ENCODE data around the gene RAD51B. TPM values are rescaled to one million over a fixed set of nuclear protein-coding genes. Genes with fewer than 3 reads are reported as not detected.

The RAD51B gene
- total and polyA plus RNA-seq, 9 of the 15 experiments (the other 6 are each of a cell fraction or from before 2014, with no cell fraction given) = 8.5 to 17.3 (median 11.3) TPM

DNA sequence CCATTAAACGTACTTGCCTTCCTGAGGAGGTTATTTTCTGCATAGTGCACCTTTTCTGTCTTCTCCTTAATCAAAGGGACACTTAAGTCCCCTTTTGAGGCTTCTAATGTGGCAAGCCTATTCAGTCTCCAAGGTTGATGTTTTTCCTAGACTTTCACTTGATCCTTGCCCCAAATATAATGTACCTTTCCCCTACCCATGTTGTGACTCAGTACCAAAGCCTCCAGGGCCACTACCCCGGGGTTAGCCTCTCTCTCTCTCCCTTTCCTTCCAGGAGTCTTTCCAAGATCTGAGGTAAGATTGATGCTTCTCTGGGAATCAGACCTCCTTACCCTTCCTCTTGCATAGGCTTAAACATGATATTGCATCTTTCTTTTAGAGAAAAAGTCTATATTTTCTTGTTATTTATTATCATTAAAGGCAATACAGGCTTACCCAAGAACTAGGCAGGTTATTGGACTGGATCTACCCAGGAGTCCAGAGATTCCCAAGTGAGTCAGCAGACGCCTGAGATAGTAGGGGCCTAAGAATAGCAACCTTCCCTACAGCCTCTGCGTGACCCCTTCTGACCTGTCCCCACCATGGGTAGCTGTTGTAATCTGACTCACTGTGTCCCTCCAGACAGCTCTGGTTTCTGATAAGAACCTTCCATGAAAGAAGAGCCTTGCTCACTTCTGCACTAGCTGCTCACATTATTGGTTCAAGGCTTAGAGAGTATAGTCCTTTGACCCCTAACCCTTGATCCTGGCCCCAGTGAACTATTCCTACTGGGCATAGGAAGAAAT, 800.4 kb downstream of the RAD51B start (continued):
- TF ChIP-seq, protein P1, sequence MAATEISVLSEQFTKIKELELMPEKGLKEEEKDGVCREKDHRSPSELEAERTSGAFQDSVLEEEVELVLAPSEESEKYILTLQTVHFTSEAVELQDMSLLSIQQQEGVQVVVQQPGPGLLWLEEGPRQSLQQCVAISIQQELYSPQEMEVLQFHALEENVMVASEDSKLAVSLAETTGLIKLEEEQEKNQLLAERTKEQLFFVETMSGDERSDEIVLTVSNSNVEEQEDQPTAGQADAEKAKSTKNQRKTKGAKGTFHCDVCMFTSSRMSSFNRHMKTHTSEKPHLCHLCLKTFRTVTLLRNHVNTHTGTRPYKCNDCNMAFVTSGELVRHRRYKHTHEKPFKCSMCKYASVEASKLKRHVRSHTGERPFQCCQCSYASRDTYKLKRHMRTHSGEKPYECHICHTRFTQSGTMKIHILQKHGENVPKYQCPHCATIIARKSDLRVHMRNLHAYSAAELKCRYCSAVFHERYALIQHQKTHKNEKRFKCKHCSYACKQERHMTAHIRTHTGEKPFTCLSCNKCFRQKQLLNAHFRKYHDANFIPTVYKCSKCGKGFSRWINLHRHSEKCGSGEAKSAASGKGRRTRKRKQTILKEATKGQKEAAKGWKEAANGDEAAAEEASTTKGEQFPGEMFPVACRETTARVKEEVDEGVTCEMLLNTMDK (IDR thresholded peaks at IDR 0.05; ENCODE audit: borderline replicate concordance, insufficient read depth, low read depth, low read length, poor library complexity, severe bottlenecking) = no peak
- TF ChIP-seq BCLAF1 (IDR thresholded peaks at IDR 0.05; ENCODE audit: borderline replicate concordance in 1 of 2, control insufficient read depth in 1 of 2, low read depth in 2 of 2, low read length in 1 of 2) = no peak
- TF ChIP-seq ZNF408 (CRISPR knock-in tag; IDR thresholded peaks at IDR 0.05; ENCODE audit: low read depth) = no peak
- no peak for TF ChIP-seq TCF7L2 (IDR thresholded peaks at IDR 0.05; ENCODE audit: low read depth, low read length)
- TF ChIP-seq ZNF263 (CRISPR knock-in tag; IDR thresholded peaks at IDR 0.05; ENCODE audit: borderline replicate concordance) = no peak
- TF ChIP-seq RBM15 (IDR thresholded peaks at IDR 0.05; ENCODE audit: insufficient read depth, low read length) = no peak
- TF ChIP-seq, protein P2, sequence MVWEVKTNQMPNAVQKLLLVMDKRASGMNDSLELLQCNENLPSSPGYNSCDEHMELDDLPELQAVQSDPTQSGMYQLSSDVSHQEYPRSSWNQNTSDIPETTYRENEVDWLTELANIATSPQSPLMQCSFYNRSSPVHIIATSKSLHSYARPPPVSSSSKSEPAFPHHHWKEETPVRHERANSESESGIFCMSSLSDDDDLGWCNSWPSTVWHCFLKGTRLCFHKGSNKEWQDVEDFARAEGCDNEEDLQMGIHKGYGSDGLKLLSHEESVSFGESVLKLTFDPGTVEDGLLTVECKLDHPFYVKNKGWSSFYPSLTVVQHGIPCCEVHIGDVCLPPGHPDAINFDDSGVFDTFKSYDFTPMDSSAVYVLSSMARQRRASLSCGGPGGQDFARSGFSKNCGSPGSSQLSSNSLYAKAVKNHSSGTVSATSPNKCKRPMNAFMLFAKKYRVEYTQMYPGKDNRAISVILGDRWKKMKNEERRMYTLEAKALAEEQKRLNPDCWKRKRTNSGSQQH (CRISPR knock-in tag; IDR thresholded peaks at IDR 0.05) = no peak
- no peak for TF ChIP-seq KAT8 (IDR thresholded peaks at IDR 0.05; ENCODE audit: low read depth)
- TF ChIP-seq GMEB1 (CRISPR knock-in tag; IDR thresholded peaks at IDR 0.05) = no peak
- TF ChIP-seq, protein P3, sequence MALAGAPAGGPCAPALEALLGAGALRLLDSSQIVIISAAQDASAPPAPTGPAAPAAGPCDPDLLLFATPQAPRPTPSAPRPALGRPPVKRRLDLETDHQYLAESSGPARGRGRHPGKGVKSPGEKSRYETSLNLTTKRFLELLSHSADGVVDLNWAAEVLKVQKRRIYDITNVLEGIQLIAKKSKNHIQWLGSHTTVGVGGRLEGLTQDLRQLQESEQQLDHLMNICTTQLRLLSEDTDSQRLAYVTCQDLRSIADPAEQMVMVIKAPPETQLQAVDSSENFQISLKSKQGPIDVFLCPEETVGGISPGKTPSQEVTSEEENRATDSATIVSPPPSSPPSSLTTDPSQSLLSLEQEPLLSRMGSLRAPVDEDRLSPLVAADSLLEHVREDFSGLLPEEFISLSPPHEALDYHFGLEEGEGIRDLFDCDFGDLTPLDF (CRISPR knock-in tag; IDR thresholded peaks at IDR 0.05) = no peak
- TF ChIP-seq ZNF197 (CRISPR knock-in tag; IDR thresholded peaks at IDR 0.05; ENCODE audit: low read depth) = no peak
- no peak for TF ChIP-seq BCL6 (CRISPR knock-in tag; IDR thresholded peaks at IDR 0.05)
- peak; percentile 89 for TF ChIP-seq TCF3 (CRISPR knock-in tag; IDR thresholded peaks at IDR 0.05)

Measured in K562 (cell line).